ENCODE data around the gene ASCC2. TPM values are rescaled to one million over a fixed set of nuclear protein-coding genes. Genes with fewer than 3 reads are reported as not detected.
"Not testable (repeated sequence)": the region's sequence is repeated elsewhere in the genome, so short reads cannot be mapped to it uniquely, and the experiment has no call there.

The ASCC2 gene
- total RNA-seq, 1 donor from 2014 or later: 73.9 TPM

DNA sequence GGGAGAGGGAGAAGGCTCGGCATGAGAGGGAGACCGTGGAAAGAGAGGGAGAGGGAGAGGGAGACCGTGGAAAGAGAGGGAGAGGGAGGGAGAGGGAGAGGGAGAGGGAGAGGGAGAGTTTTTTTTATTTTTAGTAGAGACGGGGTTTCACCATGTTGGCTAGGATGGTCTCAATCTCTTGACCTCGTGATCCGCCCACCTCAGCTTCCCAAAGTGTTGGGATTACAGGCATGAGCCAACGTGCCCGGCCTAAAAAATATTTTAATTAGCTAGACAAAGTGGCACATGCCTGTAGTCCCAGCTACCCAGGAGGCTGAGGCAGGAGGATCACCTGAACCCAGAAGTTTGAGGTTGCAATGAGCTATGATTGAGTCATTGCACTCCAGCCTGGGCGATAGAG lies 21.0 kb upstream of the ASCC2 start:
- DNase-seq (ENCODE audit: low spot score): not testable (repeated sequence)

DNA sequence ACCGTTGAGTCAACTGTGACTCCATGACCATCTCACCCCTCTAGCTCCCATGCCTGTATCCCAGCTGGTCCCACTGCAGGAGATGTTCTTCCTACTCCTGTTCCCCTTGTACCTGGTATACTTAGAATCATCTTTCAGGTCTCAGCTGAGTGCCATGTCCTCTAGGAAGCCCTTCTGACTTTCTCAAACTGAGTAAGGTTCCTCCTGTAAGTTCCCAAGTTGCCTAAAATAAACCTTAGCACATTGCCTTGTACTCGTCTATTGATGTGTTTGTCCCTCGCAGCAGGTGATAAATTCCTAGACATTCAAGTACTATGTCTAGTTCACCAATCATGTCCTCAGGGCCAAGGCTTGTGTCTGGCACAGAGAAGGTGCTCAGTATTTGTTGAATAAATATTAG lies 18.4 kb upstream of the ASCC2 start:
- DNase-seq (ENCODE audit: low spot score): no peak

DNA sequence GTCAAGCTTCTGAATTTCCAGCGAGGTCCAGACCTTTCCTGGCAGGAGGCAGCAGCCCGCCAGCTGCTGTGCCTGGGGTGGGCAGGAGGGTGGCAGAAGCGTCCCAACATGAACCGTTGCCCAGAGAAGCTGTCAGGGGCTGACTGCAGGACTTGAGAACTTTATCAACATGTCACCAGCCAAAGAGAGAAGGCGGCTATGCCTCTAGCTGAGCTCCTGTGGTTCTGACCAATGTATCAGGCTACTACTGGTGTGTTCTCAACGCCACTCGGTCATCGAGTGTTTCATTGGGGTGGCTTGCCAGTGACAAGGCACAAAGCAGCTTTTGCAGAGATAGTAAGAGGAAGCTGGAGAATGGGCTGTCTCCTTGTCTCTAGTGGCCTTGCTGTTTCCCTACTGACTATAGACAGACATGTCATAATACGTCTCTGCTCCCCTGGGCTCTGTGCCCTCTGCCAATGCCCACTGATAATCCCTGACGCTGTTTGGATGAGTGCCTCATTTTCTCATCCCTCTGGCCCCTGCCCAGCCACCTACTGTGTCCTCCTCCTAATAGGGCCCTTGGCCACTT lies 17.6 kb upstream of the ASCC2 start:
- DNase-seq (ENCODE audit: low spot score): no peak

DNA sequence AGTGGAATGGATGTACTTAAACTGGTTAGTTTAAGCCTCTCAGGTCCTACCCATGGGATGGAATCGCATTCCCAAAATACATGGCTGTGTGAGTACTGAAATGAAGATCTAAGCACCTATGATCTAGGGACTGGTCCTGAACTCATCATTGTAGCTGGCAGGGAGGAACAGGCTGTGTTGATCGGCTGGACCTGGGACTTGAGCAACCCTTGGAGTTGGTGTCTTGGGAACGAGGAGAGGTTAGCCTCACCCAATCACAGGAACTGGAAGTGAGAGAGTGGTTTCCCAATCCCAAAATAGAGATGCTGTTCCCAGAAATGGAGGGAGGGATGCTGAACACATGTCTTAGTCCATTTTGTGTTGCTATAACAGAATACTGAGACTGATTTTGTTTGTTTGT lies 16.4 kb upstream of the ASCC2 start:
- DNase-seq (ENCODE audit: low spot score): no peak

DNA sequence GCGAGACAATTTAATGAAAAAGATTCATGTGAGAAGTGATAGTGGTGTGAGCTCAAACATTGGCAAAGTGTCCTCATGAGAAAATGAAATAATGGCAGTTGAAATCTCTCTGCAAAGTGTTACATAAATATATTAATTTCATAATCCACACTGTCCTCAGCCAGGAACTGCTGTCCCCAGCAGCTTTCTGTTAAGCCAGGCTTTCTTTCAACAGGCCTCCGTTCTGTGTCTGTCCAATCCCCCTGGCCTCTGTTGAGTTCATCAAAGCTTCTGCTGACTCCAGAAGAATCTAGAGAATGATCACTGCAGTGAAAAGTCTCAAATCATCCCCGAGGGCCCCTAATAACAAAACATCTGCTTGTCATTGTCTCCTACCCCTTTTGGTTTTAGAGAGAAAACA lies 10.0 kb upstream of the ASCC2 start:
- DNase-seq (ENCODE audit: low spot score): no peak

DNA sequence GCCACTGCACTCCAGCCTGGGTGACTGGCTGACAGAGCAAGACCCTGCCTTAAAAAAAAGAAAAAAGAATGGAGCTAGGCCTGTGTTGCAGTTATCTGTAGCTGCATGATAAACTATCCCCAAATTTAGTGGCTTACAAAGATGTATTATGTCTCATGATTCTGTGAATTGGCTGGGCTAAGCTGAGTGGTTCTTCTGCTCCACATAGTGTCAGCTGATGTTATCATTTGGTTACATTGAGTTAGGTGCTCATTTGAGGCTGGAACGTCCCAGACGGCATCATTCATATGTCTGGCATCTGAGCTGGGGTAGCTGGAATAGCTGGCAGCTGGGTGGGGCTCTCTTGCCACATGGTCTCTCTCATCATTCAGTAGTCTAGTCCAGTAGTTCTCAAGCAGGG lies 8.2 kb upstream of the ASCC2 start:
- no peak for DNase-seq (ENCODE audit: low spot score)

DNA sequence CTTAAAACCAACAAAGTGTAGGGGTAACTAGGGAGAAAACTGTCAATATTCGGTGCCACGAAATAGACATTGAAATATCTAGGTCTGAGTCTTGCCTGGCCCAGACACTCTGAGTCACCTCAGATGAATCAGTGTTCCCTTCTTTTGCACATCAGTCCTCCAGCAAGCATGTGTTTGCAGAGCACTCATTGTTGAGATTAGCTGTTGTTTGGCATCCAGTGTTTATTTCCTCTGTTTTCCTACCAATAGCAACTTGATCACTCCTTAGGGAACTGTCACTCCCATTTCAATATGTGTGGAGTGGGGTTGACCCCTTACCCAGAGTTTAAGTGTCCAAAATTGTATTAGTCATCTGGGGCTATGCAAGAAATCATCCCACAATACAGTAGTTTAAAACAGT lies 4.7 kb upstream of the ASCC2 start:
- no peak for DNase-seq (ENCODE audit: low spot score)

DNA sequence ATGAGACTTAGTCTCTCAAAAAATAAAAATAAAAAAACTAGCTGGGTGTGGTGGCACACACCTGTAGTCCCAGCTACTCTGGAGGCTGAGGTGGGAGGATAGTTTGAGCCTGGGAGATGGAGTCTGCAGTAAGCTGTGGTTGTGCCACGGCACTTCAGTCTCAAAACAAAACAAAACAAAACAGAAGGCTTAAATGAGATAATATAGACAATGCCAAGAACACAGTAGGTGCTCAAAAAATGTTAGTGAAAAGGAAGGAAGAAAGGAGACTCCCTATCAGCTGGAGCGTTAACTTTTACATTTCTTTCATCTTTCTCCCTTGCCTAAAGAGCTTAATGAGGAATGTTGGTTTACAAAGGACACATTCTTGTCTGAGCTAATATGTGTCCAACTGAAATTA lies 4.1 kb upstream of the ASCC2 start:
- no peak for DNase-seq (ENCODE audit: low spot score)

DNA sequence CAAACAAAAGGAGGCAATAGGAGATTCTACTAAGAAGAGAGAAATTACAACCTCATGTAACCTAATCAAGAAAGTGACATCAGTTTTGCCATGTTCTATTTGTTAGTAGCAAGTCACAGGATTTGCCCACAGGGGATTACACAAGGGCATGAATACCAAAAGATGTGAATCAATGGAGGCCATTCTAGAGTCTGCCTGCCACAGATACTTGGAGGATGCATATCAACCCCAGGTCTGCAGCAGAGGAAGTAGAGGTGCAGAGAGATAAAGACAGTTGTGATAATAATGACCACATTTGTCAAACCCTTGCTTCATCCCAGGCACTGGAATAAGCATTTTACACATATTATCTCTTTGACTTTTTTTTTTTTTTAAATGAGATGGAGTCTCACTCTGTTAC lies 2.4 kb upstream of the ASCC2 start:
- no peak for DNase-seq (ENCODE audit: low spot score)

DNA sequence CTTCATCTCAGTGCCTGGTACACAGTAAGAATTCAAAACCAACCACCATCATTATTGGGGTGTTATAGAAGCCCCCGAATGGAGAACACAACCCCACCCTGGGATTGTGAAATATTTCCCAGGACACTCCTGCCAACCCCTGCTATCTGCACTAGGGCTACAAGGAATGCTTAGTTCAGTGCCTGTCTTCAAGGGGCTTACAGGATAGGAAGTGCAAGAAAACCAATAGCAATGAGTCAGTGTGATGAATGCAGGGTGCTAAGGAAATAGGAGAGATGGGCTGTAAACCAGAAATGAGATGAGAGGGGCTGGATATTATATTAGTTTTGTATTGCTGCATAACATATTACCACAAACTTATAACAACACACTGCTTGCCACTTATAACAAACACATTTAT lies 965 bp upstream of the ASCC2 start:
- no peak for DNase-seq (ENCODE audit: low spot score)

DNA sequence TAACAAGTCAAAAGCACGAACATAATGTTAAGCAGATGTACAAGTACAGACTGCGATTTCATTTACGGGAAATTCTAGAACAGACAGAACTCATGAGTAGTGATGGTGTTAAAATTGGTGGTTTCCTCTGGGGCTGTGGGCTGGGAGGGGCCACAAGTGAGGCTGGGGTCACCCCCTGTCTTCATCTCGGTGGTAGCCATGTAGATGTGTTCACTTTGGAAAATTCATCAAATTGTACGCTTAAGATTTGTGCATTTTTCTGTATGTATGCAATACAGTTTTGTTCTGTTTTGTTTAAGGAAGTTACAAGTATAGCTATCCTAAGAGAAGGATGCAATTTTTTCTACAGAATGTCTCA lies 504 bp upstream of the ASCC2 start:
- no peak for DNase-seq (ENCODE audit: low spot score)

DNA sequence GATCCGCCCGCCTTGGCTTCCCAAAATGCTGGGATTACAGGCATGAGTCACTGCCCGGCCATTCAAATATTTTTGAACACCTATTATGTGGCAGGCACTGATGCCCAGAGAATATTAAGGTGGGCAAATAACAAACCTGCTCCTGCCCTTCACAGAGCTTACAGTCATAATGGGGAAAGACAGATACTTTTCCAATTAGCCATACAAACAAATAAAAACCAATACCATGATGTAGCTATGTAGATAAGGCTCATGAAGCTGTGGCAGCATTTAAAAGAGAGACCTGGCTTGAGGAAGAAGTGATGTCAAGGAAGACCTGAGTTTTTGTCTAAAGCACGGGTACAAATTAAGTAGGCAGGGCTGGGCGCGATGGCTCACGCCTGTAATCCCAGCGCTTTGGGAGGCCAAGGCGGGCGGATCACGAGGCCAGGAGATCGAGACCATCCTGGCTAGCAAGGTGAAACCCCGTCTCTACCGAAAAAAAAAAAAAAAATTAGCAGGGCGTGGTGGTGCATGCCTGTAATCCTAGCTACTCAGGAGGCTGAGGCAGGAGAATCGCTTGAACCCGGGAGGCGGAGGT lies 1.2 kb downstream of the ASCC2 start:
- DNase-seq (ENCODE audit: low spot score): not testable (repeated sequence)

DNA sequence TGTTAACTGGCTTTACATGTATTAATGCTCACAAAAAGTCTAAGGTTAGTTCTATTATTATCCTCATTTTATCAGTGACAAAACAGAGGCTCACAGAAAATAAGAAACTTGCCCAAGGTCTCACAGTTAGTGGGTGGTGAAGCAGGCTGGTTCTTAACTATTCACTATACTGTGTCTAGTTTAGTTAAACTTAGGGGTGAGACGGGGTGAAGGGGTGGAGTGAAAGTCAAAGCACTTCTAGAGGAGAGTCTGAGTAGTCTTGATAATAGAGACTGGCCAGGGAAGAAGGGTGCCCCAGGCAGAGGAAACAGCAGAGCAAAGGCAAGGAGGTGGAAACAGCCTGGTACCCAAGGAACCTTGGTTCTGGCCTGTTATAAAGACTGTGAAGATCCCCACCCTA lies 4.0 kb downstream of the ASCC2 start:
- DNase-seq (ENCODE audit: low spot score): no peak

DNA sequence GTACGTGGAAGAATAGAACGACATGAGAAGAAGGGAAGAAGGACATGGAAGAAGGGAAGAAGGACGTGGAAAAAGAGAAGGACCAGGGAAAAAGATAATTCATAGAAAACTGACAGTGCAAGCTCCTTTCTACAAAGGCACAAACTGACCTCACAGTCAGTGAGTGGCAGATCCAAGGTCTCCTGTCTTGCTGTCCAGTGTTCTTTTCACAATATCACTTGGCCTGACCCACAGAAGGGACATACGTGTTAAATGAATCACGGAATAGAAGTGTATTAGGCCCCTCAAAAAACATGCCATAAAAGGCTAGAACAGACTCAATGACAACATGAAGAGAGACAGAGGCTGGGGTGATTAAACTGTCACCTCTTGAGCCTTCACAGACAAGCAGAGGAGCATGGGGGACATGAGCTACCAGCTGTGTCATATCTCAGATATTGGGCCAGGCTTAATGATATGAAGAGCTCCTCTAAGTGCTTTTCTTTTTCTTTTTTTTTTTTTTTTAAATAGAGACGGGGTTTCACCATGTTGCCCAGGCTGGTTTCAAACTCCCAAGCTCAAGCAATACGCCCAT lies 4.6 kb downstream of the ASCC2 start:
- no peak for DNase-seq (ENCODE audit: low spot score)

DNA sequence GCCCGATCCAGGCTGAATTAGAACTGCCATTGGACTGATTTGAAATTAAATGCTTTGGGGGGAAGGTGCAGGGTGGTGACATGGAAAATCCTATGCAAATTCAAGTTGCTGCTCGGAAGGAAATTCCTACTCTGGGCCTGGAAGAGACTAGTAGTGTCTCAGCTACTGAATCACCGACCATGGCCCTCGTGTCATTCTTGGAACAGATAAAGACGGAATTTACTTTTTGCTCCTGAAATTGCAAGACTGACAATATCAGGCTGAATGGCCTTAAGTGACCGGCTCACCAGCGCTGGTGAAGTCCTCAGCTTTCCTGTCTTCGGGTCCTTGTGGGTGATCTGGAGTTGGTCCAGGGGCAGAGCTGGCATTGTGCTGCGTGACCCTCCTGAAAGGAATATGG lies 6.1 kb downstream of the ASCC2 start:
- DNase-seq (ENCODE audit: low spot score): no peak

DNA sequence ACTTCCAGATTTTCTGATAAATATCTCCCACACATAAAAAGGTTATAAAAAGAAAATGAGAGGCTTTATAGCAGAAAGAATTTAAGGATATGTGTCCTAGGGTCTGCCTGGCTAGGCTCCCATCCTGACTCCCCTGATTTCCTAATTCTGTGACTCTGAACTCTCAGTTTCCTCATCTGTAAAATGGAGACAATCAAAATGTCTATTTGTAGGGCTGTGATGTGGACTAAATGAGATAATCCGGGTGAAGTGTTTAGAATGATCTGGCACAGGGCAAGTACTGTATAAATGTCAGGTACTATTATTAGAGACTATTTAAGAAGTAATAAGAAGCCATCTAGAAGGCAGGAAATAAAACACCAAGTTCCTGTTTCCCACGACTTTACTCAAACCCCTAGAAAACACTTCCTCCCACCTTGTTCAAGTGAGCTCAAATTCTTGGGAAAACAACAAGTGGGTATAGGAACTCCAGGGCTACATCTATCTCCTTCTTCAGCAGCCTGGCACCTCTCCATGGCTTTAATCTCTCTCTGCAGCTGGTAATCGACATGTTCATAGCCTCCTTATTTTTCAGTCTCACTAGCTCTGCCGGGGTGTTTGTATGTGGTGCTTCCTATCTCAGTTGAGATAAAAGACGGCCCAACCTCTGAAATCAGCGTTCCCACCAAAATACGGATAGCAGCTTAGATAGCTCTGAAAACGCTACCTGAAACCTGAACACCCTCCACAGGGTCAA lies 6.7 kb downstream of the ASCC2 start:
- DNase-seq (ENCODE audit: low spot score): no peak

DNA sequence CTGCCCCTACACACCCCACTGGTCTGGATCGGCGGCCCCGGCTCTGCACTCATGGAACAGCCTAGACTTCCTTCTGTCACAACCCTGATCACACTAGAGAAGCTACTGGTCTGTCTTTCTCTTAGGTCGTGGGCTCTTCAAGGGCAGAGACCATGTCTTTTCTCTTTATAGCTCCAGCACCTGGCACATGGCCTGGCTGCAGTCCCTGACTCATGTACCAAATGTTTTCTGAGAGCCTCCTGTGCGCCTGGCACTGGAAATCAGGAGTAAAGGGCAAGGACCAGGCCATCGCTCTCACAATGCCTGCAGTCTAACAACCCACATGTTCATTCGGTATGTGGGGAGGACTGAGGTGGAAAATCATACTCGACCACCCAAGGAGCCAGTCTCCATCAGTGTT lies 7.5 kb downstream of the ASCC2 start:
- no peak for DNase-seq (ENCODE audit: low spot score)

DNA sequence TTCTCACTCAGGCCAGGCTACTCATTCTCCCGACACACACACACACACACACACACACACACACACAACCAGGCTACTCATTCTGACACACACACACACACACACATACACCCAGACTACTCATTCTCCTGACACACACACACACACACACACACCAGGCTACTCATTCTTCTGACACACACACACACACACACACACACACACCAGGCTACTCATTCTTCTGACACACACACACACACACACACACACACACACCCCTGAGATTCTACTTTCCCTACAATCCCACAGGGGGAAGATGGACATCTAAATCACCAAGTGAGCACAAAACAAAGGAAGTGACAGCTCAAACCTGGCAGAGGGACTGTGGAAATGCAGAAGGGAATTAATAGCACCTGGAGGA lies 10.3 kb downstream of the ASCC2 start:
- DNase-seq (ENCODE audit: low spot score): not testable (repeated sequence)

DNA sequence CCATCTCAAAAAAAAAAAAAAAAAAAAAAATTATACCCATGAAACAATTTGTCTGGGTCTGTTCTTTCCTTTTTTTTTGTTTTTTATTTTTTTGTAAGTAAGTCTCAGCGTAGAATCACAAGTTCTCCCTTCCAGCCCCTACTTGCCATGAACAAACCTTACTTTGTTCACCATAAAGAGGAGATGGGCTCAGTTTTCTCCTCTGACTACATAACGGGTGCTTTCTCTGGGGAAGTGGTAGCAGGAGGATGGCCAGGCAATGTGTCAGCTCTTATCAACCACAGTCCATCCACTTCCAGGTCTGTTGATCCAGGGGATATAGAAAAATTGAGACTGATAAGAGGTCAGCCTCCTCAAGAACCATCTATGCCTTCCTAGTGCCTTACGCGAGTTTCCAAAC lies 11.0 kb downstream of the ASCC2 start:
- no peak for DNase-seq (ENCODE audit: low spot score)

DNA sequence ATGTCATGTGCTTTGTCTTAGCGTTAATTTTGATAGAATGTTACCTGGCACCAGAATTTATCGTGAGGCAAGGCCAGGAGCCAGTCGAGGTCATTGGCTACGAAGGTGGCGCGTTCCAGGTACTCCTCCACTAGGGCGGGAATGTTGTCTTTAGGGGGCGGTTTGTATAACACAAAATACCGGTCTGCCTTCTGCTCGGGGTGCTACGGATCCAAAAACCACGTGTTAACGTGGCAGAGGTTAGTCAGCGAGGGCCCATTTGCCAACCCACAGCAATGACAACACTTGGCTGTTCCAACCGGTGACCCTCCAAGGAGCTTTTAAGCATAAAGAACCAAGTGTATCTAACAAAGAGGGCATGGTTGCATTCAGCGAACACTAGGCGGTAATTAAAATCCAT lies 12.5 kb downstream of the ASCC2 start:
- no peak for DNase-seq (ENCODE audit: low spot score)

DNA sequence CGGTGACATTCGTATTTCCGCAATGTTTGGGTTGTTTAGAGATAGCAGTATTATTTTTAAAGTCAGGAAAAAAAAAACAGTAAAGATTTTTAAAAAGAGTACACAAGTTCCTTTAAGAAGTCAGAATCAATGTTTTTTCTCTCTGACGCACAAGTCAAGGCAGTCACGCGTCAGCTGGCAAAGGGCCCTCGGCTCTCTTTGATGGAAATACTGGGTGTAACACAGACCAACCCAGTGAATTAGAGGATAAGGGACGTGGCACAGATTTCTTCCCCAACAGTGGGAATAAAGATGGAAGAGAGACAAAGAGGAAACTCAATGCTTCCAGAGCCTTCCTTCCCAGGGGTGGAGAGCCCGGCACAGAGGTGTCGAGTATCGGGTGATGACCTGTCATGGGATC lies 13.4 kb downstream of the ASCC2 start:
- DNase-seq (ENCODE audit: low spot score): no peak

DNA sequence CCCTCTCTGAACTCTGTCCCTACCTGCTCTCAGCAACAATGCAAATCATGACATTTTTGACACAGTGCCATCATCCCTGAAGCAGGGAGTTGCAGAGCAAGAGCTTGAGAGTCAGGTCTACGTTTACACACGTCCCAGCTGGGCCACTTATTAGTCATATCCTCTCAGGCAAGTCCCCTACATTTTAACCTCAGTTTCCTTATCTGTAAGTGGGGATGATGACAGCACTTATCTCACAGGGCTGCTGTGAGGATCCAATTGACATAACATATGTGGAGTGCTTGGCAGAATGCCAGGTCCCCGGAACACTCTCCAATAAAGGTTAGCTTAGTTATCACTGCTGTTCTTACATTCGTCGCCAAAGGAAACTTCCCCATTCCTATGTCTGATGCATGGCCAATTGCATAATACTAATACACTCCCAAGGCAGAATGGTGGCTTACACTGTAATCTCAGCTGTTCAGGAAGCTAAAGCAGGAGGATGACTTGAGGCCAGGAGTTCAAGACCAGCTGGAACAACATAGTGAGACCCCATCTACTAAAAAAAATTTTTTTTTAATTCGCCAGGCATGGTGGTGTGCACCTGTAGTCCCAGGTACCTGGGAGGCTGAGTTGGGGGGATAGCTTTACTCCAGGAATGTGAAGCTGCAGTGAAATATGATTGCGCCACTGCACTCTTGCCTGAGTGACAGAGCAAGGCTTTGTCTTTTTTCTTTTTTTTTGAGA lies 16.6 kb downstream of the ASCC2 start:
- DNase-seq (ENCODE audit: low spot score): no peak

Data from mesenteric fat pad (tissue), 1 donor.